ENCODE results near the gene BLOC1S3. TPM values are rescaled to one million over a fixed set of nuclear protein-coding genes. Genes with fewer than 3 reads are reported as not detected.

Gene BLOC1S3
- total RNA-seq, 2 experiments from 2014 or later: 8.1 to 13.8 TPM

DNA sequence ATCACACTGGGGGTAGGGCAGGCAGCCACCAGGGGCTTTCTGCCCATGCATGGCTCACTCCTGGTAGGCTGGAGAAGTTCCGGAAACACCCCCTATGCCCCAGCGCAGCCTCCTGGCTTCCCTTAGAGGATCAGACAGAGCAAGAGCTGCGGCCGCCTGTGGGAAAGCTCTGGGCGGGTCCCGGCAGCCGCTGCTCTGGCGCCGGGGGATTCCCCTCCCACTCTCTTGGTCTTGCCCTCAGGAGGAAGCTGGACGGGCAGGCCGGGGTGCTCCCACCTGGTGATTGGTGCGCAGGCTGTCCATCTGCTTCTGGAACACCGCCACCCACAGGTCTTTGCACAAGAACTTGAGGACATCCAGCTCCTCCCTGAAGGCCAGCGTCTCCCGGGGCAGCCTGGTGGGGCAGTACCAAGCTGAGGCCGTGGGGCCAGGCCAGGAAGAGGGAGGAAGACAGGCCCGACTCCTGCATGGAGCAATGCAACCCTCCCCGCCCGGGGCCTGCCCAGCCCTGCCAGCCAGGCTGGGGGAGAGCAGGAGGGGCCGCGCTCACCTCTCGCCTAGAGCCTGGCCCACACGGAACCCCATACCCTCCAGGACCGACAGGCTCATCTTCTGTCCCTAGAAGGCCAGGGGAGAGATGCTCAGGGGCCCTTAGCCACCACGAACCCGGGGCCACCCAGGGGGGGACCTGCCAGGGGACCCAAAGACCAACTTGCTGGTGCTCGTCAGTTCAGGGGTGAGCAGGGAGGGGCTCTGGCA is 13.8 kb upstream of the BLOC1S3 start:
- CTCF ChIA-PET (ENCODE audit: unreplicated experiment): no interaction called here
- Histone ChIP-seq H3K36me3 (ENCODE audit: insufficient read depth, low read length) (no peaks in the 10 kb centered on the region), H4K20me1 (ENCODE audit: insufficient read depth, low read length) (no peaks in the 10 kb centered on the region), H3K27ac (ENCODE audit: low read depth, low read length, poor library complexity, severe bottlenecking) (no peak overlapping the region), H3K4me3 (ENCODE audit: low read depth, low read length, poor library complexity, severe bottlenecking) (no peak overlapping the region), H3K9me2 (ENCODE audit: insufficient read depth, low read length) (no peaks in the 10 kb centered on the region), H3K4me1 (ENCODE audit: insufficient read depth, low read length, poor library complexity, severe bottlenecking) (peaks cover 16% of the 10 kb centered on the region), H2AFZ (ENCODE audit: low read length) (no peak overlapping the region), H3K79me2 (ENCODE audit: insufficient read depth, low read depth, low read length) (no peaks in the 10 kb centered on the region), H3K4me2 (ENCODE audit: low read length) (peak overlapping the region; percentile 24; the same call in 1 of the 2 replicates), H3K9me3 (ENCODE audit: low read length) (no peaks in the 10 kb centered on the region)
- DNase-seq (ENCODE audit: low spot score): peak; percentile 48
- intact Hi-C loops (cut with micrococcal nuclease; ENCODE audit: unreplicated experiment): no loop called here
- TF ChIP-seq EZH2phosphoT487 (IDR thresholded peaks at IDR 0.05; ENCODE audit: borderline replicate concordance, low read depth, low read length): no peak
- TF ChIP-seq, protein P1, sequence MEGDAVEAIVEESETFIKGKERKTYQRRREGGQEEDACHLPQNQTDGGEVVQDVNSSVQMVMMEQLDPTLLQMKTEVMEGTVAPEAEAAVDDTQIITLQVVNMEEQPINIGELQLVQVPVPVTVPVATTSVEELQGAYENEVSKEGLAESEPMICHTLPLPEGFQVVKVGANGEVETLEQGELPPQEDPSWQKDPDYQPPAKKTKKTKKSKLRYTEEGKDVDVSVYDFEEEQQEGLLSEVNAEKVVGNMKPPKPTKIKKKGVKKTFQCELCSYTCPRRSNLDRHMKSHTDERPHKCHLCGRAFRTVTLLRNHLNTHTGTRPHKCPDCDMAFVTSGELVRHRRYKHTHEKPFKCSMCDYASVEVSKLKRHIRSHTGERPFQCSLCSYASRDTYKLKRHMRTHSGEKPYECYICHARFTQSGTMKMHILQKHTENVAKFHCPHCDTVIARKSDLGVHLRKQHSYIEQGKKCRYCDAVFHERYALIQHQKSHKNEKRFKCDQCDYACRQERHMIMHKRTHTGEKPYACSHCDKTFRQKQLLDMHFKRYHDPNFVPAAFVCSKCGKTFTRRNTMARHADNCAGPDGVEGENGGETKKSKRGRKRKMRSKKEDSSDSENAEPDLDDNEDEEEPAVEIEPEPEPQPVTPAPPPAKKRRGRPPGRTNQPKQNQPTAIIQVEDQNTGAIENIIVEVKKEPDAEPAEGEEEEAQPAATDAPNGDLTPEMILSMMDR (conservative IDR thresholded peaks at IDR 0.05; ENCODE audit: low read length): peak; percentile 42
- BruUV-seq (replicated peaks): no TSS peak
- POLR2A ChIA-PET: no interaction called here

DNA sequence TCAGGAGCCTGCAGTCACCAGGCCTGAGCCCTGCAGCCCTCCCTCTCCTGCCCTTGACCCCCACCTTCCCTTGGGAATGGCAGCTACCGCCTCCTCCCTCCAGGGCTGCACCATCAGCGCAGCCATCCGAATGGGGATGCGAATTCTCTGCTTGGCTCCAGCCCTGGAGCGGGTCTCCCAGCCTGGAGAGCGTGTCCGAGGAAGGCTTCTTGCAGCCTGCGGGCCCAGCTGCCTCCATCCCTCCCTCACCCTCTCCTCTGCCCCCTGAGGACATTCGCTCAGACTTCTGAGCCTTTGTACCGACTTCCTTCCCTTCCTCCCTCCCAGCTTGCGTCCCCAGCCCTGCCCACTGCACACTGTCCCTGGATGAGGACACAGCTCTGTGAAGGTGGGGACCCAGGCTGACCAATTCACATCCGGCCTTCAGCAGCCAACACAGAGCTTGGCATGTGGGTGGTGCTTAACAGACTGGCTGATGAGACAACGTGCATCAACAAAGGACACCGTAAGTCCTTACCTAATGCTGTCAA is 11.8 kb upstream of the BLOC1S3 start:
- no peak for TF ChIP-seq EZH2phosphoT487 (IDR thresholded peaks at IDR 0.05; ENCODE audit: borderline replicate concordance, low read depth, low read length)
- TF ChIP-seq, protein P1 (conservative IDR thresholded peaks at IDR 0.05; ENCODE audit: low read length): no peak
- no peak for DNase-seq (ENCODE audit: low spot score)
- Histone ChIP-seq H4K20me1 (ENCODE audit: insufficient read depth, low read length) (no peaks in the 10 kb centered on the region), H3K27ac (ENCODE audit: low read depth, low read length, poor library complexity, severe bottlenecking) (no peak overlapping the region), H3K4me1 (ENCODE audit: insufficient read depth, low read length, poor library complexity, severe bottlenecking) (peaks cover 23% of the 10 kb centered on the region), H3K9me2 (ENCODE audit: insufficient read depth, low read length) (no peaks in the 10 kb centered on the region), H3K4me2 (ENCODE audit: low read length) (no peak overlapping the region), H3K9me3 (ENCODE audit: low read length) (no peaks in the 10 kb centered on the region), H2AFZ (ENCODE audit: low read length) (no peak overlapping the region), H3K36me3 (ENCODE audit: insufficient read depth, low read length) (no peaks in the 10 kb centered on the region), H3K79me2 (ENCODE audit: insufficient read depth, low read depth, low read length) (no peaks in the 10 kb centered on the region), H3K4me3 (ENCODE audit: low read depth, low read length, poor library complexity, severe bottlenecking) (no peak overlapping the region)
- POLR2A ChIA-PET: interaction anchor here (0.6 kb wide), 1 partner anchor 29 kb away, joined by 6 read pairs; no protein-coding TSS in a partner anchor
- BruUV-seq (replicated peaks): no TSS peak
- intact Hi-C loops (cut with micrococcal nuclease; ENCODE audit: unreplicated experiment): no loop called here
- CTCF ChIA-PET (ENCODE audit: unreplicated experiment): no interaction called here

DNA sequence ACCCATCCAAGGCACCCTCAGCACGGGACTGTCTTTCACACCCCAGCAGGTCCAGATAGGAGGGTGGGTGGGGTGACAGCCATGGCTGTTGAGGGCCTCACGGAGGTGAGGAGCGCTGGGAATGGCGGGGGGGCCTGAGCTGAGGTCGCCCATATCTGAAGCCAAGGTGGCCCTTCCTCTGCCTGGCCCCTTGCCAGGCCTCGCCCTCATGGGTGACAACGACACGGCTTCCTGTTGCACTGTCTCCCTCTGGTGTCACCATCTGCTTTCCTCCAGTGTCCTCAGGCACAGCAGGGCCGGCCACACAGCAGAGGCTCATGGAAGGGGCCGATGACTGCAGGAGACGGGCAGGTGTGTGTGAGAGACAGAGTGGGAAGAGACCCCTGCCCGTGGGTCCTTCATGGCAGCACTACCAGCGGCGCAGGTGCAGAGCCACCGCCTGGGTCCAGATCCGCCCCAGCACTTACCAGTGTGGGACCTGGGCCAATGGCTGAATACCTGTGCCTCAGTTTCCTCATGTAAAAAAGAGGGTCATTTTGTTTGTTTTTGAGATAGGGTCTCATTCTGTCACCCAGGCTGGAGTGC is 9.7 kb upstream of the BLOC1S3 start:
- Histone ChIP-seq H3K4me3 (ENCODE audit: low read depth, low read length, poor library complexity, severe bottlenecking) (no peak overlapping the region), H3K9me2 (ENCODE audit: insufficient read depth, low read length) (no peaks in the 10 kb centered on the region), H3K36me3 (ENCODE audit: insufficient read depth, low read length) (no peaks in the 10 kb centered on the region), H3K79me2 (ENCODE audit: insufficient read depth, low read depth, low read length) (no peaks in the 10 kb centered on the region), H3K4me2 (ENCODE audit: low read length) (no peak overlapping the region), H2AFZ (ENCODE audit: low read length) (no peak overlapping the region), H3K27ac (ENCODE audit: low read depth, low read length, poor library complexity, severe bottlenecking) (no peak overlapping the region), H3K4me1 (ENCODE audit: insufficient read depth, low read length, poor library complexity, severe bottlenecking) (peaks cover 26% of the 10 kb centered on the region), H4K20me1 (ENCODE audit: insufficient read depth, low read length) (no peaks in the 10 kb centered on the region), H3K9me3 (ENCODE audit: low read length) (no peaks in the 10 kb centered on the region)
- no TSS peak for BruUV-seq (replicated peaks)
- ChIA-PET POLR2A (interaction anchor here (0.6 kb wide), 1 partner anchor 163 kb away, joined by 3 read pairs; no protein-coding TSS in a partner anchor), CTCF (ENCODE audit: unreplicated experiment) (no interaction called here)
- TF ChIP-seq, protein P1 (conservative IDR thresholded peaks at IDR 0.05; ENCODE audit: low read length): no peak
- no peak for TF ChIP-seq EZH2phosphoT487 (IDR thresholded peaks at IDR 0.05; ENCODE audit: borderline replicate concordance, low read depth, low read length)
- intact Hi-C loops (cut with micrococcal nuclease; ENCODE audit: unreplicated experiment): no loop called here
- DNase-seq (ENCODE audit: low spot score): no peak

Data from OCI-LY7 (cell line).